Stimulated activated CD4-positive, alpha-beta T cell treated with anti-CD3 and anti-CD28 coated beads, TNF-alpha, amount 100 ng/mL, for 24 hours (primary cell): ENCODE measurements around the gene MSANTD4.
"Not testable (repeated sequence)": the region's sequence is repeated elsewhere in the genome, so short reads cannot be mapped to it uniquely, and the experiment has no call there.

ENCODE experiments used
- DNase-seq, 3 experiments: peaks; one replicate each; pipeline ENCODE4 v3.0.0-alpha.2; 2020; ENCODE audit warnings: low read depth in 3 of 3

The MSANTD4 gene

DNA sequence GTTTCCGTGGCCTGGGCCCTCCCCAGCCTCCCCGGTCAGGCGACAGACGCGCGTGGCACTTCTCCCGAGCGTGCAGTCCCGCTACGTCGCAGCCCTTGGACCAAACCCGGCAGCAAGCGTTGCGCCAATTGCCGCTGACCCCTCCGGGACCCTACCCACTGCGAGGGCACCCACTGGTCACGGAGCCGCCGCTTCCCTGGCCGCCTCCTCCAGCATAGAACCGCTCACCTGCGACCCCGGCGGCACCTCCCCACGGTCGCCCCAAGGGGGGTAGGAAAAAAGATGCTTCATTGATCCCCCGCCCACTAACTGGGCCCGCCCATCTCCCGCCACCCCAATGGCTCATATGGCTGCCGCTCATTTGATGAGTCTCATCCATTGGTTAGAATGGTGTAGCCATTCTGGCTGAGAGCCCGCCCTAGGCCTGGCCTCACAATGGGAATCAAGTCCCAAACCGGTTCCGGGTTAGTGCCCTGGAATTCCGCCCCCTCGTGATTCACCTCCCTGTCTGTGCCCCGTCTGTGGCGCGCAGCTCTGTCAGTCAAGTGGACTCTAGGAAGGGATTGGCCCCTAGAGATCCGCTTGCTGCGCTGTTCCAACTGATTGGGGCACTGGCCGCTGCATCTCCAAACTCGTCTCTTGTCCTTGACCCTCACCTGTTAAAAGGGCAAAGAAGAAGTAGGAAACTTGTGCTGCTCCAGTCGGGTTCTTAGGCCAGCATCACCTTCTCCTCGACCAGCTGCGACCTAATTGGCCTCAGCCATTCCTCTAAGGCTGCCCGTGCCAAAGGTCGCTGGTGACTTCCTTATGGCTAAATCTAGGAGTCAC is at the start of gene MSANTD4:
MSANTD4 (minus strand) TSS at position 274 of the 828 bp plus-strand sequence. CDS start 11,323 bp downstream, outside the sequence.
- peak; percentile 90 to 96 (median 95) for DNase-seq

DNA sequence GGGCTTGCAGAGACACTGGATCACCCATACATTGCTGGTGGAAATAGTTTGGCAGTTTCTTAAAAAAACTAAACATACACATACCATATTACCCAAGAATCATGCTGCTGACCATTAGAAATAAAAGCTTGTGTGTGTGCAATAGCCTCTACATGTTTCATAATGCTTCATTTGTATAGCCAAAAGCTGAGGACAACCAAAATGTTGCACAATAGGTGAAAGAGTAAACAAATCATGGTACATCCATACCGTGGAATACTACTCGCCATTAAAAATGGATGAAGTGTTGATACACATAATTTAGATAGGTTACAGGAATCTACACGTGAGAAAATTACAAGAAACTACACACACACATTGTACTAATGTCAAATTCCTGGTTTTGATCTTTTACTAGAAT is 48.6 kb upstream of the MSANTD4 start:
- DNase-seq = no peak

DNA sequence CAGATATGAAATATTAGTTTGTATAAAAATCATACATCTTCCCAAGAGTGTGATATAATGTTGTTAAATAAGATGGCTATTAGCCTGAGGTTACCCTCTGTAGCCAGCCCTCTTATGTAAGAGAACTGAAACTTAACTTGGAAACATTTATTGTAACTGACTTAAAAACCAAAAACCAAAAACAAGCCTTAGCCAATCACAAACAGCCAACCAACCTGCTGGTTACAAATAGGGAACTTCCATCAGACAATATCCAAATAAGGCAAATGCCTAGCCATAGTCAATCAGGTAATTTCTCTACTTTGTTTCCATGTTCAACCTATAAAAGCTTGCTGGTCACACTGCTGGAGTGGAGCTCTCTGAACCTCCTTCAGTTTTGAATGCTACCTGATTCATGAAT is 41.0 kb upstream of the MSANTD4 start:
- DNase-seq = no peak

DNA sequence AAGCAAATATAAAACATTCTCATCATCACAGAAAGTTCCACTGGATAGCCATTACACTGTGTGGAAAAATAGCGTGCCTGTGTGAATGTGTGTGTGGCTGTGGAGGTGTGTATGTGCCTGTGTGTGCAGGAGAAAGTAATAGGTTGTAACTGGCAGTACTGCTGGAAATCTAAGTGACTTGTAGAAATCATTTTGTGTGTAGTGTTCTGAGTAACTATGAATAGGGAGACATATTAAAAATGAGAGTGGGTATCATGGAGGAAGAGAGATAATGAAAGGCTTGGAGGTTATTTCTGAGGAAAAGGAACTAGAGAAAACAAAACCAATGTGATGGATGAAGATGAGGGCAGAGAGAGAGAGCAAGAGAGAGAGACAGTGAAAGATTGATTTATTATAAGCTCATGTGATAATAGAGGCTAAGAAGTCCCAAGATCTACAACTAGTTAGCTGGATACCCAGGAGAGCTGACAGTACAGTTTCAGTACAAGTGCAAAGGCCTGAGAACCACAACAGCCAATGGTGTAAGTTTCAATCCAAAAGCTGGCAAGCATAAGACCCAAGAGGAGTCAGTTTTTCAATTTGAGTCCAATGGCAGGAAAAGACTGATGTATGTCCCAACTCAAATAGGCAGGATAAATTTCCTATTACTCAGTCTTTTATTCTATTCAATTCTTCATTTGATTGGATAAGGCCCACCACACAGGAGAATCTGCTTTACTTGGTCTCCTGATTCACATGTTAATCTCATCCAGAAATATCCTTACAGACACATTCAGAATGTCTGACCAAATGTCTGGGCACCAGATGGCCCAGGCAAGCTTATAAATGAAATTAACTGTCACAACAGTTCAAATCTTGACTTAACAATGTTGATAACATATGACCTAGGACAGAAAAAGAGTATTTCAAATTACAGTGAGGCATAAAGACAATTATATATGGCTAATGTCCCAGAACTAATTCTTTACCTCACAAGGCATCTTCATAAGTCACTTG is 40.2 kb upstream of the MSANTD4 start:
- no peak for DNase-seq

DNA sequence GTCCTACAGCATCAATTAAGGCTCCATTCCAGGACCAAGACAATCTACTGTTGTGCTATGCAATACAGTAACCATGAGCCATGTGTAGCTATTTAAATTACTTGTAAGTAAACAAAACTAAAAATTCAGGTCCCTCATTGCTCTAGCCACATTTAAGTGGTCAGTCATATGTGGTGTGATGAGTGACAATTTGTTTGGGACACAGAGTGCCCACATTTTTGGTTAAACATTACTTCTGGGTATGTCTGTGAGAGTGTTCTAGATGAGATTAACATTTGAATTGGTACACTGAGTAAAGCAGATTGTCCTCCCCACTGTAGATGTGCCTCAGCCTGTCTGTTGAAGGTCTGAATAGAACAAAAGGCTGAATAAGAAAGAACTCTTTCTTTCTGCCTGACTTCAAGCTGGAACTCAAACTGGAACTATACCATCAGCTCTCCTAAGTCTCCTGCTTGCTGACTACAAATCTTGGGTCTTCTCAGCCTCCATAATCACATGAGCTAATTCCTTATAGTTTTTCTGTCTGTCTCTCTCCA is 39.3 kb upstream of the MSANTD4 start:
- no peak for DNase-seq

DNA sequence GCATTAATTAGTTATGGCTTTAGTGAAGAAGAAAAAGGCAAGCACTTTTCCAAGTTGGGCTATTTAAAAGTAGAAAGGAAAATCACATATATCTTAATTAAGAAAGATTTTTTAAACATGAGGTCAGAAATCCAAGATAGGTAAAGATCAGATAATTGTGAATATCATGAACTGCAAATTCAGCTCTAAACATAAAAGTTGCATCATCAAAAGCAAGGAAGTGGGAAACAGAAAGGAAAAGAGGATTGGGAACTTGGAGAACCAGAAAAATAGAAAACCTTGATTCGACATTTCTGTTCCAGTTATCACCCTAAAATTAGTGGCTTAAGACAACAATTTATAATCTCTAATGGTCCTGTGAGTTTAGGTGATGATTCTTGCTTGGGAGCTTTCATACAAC is 37.6 kb upstream of the MSANTD4 start:
- no peak for DNase-seq

DNA sequence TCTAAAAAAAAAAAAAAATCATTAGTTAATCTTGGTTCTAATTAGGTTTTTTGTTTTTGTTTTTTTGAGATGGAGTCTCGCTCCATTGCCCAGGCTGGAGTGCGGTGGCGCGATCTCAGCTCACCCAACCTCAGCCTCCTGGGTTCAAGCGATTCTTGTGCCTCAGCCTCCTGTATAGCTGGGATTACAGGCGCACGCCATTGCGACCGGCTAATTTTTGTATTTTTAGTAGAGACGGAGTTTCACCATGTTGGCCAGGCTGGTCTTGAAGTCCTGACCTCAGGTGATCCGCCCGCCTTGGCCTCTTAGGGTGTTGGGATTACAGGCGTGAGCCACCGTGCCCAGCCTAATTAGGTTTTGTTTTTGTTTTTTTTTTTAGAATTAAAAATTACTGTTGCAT is 36.3 kb upstream of the MSANTD4 start:
- DNase-seq = not testable (repeated sequence)

DNA sequence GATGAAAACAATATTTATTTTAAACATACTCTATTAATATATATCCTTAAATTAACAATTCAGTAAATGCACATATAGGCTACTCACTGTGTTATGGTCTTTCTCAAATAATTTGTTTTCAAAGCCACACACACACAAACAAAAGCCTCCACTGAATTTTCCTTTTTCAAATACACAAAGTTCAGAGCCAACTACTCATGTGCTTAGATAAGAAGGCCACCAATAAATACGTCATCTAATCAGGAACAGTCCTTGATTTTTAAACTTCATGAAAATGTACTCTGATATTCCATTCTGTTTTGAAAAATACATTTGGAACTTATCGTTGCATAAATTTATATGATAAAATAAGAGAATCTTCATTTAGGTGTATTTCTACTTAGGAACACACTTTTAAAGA is 29.1 kb upstream of the MSANTD4 start:
- DNase-seq = no peak

DNA sequence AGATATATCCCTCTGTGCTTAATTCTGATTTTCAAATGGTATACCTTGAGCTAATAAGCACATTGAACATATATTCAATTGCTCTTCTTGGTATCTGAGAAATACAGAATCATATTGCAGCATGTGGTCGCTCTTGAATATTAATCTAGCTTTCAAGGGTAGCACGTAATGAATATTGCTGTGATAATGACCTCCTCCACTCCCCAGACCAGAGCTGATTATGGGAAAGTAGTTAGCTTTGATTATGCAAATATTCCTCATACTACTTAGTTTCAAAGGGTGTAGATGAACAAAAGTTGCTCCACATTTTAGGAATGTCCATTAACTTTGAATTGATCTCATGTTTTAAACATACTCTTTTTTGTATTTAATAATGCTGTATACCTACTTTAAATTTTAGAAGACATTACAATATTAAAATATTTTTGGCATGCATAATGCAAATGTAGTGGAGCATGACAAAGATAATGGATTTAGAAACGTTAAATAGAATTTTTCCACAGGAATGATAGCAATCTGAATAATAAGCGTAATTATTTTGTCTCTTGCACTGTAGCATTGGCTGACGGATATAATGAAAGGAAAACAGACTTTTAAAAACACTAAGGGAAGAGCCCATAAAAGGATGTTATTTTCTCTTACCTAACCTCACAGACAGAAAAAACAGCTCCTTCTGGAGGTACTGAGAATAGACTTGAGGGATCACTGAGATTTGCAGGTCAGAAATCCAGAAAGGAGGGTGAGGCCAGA is 27.9 kb upstream of the MSANTD4 start:
- DNase-seq = no peak

DNA sequence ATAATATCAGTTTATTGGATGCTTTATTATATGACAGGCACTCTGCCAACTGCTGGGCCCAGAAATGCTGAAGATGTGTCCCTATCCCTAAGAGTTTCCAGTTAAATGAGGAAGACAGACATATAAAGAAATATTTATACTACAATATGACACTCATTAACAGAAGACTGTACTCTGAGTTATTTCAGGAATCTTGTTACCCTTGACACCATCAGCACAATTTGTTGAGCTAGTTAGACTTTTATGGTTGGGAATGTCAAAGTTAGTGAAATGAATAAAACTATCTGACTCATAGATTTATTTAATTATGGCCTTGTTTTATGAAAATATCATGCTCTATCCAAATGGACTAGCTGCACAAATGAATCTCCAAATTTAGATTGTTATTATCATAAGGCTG is 25.6 kb upstream of the MSANTD4 start:
- DNase-seq = no peak

DNA sequence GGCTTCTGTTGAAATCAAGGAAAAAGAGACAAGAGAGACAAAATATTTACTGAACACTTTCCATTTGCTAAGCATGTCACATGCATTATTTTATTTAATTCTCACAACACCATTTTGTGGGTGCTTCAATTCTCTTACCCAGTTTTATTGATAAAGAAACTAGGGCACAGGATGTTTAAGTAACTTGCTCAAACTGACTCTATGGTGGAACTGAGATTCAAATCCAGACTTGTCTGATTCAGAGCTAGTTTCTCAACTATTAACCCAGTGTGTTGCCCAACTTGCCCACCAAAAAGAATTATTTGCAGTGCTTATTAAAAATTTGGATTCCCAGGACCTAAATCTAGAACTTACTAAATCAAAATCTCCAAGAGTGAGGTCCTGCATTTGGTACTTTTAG is 21.5 kb upstream of the MSANTD4 start:
- DNase-seq = no peak

DNA sequence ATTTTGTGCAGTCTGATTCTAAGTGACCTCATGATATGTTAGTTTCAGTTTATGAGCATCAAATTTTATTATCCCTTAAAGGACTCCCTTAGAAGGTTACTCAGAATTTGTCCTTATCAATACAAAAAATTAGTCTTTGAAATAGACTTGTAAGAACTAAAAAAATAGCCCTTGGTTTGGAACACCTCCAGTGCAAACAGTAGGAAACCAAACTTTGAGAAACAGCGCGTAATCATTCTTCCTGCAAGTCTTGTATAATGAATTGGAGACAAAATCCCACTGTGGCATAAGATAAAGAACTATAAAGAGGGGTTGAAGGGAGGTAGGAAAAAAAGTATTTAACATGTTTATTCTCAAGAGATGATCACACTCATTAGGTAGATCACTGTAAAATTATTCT is 10.8 kb upstream of the MSANTD4 start:
- DNase-seq = no peak

DNA sequence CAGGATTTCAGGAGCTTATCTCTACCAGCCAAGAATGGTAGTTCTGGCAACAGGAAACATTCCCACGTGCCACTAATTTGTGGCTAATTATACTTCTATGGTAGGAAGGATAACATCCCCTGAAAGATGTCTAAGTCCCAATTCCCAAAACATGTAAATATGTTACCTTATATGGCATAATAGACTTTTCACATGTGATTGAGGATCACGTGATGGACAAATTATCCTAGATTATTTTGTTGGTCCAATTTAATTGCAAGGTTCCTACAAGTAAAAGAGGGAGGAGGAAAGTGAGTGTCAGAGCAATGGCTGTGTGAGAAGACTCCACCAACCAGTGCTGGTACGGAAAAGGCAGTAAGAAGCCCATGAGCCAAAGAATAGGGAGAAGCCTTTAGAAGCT is 9.9 kb upstream of the MSANTD4 start:
- no peak for DNase-seq

DNA sequence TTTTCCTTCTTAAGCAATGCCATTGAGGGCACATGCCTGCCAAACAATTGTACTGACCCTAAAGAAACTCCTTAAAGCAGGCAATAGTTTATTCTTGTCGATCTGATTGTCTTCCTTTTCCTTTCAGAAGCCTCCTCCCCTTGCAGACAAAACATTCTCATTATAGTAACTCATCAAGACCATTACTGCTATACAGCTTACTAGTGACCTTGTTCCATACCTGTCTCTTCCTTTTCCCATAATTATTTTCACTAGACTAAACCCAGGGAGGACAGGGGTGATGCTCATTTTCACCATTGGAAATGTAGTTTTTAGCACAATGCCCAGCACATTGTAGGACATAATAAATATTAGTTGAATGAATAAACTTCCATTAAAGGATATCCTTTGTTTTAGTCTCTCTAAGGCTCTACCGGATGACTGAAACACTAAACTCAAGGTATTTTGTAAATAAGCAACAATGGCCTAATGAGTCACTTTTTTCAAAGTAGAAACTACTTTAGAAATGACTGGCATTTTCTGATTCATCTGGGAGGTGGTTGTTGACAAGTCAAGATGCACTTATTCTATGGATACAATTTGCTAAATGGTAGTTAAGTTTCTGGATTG is 9.3 kb upstream of the MSANTD4 start:
- DNase-seq = no peak

DNA sequence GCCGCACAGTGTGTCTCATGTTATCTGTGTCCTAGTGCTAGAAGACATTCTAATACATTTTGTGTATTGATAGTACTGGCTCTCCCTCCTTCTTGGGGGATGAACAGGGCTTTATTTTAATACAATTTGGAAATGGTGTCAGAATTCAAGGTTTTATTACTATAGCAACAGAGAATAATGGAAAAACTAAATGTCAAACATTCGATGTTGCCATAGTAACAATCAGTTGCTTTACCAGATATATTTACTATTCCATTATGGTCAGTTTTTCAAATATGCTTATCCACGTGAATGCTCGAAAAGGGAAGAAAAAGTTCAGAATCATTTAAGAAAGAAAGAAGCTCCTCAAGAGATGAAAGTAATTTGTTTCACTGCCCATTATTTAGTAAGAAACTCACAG is 8.6 kb upstream of the MSANTD4 start:
- no peak for DNase-seq

DNA sequence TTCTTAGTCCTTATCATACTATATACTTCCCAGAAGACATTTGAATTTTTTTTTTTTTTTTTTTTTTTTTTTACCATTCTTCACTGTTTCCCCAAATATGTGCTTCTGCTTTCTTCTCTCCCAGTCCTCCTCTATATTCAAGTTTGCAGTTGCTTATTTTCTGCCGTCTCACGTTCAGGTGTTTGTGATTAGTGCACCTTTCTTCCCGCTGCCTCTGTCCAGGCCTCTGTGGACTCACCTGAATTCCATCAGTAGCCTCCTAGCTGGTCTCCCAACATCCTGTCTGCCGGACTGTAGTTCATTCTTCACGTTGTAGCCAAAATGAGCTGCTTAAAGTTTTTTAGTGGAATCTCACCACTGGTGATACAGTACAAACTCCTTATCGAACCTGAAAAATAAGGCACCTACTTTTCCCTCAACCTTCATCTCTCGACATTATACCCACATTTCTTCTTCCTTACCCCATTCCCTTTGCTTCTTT is 795 bp upstream of the MSANTD4 start:
- DNase-seq = no peak

DNA sequence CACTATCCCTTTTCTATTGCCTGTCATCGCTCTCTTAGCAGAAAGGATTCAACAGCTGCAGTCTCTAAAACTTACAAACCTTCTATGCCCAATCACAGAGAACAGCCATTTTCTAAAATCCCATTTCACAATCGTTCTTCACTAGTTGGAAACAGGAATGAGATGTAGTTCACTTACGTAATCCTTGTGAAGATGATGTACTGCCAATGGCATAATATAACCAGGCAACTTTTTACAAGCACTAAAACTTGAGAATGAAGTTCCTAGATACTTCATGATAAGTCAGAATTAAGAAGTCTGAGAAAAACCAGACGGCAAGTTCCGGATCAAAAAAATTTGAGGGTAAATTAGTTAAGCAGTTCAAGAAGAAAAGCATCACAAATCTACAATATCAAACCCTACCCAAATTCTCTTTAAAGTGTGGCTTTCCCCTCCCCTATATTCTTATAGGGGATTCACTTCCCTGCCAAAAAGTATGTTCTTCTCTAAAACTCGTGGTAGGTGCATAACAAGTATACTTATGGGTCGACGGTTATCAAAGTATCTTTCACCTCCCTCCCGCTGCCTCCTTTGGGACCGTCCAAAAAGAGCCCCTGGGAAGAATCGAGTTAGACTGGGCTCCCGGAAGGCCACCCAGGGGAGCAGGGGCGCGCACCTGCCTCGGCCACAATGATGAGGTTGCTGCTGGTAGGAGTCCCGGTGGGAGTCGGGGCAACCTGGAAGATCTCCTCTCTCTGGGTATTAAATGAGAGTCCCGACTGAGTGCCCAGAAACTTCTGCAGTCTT is 666 bp downstream of the MSANTD4 start:
- DNase-seq = no peak

DNA sequence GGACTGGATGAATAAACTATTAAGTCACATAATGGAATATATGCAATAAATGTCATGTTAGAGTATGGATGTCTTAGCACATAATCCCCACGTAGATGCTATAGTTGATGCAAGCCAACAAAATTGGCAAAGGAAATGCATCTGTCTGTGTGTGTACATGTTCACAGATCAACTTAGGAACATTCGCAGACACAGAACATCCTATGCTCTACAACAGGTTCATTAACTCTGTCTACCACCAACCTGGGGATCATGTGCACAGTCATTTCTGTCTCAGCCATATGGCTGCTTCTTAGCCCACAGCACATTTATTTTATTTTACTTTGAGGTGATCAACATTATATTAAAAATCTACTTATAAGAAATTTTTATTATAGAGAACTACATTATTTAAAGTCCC is 4.9 kb downstream of the MSANTD4 start:
- no peak for DNase-seq

DNA sequence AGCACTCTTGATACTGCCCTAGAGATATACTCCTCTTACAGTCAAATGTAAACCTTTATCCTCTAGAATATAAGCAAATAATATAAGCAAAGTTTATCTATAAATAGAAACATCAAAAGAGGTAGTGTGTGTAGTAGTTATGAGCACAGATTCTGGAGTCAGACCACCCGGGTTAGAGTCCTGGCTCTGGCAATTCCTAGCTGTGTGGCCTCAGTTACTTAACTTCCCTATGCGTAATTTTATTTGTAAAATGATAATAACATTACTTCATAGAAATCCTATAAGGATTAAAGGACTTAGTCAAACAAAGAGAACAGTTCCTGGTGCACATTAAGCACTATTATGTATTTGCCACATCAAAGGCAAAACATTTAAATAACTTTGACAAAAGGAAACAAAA is 7.0 kb downstream of the MSANTD4 start:
- DNase-seq = no peak

DNA sequence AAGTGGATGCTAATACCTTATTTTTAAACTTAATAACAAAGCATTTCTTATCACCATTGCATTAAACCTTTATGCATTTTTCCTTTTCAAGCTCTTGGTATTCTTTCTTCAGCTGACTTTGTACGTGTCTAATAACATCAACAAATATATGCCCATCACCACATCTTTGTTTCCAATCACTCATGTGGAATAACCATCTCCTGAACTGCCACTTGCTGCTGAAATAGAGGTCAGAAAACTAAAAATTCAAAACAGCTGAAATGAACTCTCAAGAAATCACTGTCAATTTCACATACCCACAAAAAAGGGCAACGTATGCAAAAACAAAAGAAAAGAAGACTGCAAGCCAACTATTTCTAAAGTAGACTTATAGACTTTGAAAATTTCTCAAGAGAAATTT is 7.4 kb downstream of the MSANTD4 start:
- no peak for DNase-seq
